Activated T-cell treated with anti-CD3 and anti-CD28 coated beads for 48 hours (primary cell): ENCODE results near the gene CYP11A1.
A peak's percentile ranks its signal among the peaks of the same experiment; 100 is the strongest.
"Not testable (repeated sequence)": the region's sequence is repeated elsewhere in the genome, so short reads cannot be mapped to it uniquely, and the experiment has no call there.

Source experiments
- DNase-seq: peaks from one replicate; pipeline ENCODE4 v3.0.0-alpha.2; 2020; ENCODE audit warnings: low read depth

The CYP11A1 gene

GRCh38 chr15:74374648-74375302, 7.3 kb upstream of the CYP11A1 start:
- DNase-seq: no peak

DNA sequence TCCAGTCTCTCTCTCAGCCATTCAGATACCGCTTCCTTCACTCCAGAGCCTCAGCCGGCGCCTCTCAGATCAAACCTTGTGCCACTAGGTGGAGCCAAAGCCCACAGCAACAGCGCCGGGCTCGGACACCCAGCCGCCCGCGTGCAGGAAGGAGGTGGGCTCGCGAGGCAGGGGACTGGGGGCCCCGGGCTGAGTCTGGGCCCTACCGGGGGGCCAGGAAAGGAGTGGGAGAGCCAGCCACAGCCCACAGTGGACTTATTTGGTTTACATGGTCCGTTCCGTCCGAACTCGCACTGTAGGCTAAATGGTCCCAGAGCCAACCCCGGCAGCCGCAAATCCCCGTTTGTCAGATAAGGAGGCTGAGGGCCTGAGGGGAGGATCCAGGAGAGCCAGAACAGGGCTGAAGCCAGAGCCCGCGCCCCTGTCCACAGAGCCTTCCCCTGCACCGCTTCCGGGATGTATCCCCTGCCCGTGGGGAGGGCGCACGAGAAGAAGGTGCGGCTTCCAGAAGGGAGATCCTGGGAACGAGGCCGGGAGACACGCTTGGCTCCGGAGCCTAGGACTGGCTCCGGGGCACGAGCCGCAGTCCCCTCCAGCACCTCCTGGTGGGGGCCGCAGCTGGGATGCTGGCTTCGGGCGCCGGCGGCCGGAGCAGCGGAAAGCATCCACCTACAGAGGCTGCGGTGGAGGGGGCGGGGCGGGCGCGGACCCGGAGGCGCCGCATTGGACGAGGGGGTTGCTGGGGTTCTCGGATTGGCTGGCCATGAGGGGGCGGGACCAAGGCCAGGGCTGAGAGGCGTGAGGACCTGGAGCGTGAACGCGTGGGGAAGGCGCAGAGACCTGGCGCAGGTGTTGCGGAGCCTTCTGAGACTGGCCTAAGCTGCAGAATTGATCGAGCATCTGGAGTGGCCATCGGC, 6.5 kb upstream of the CYP11A1 start:
- peak; percentile 94 for DNase-seq

GRCh38 chr15:74373056-74373650, 5.7 kb upstream of the CYP11A1 start:
- DNase-seq: no peak

- DNase-seq: no peak
Measured at GRCh38 chr15:74370471-74370870, 3.0 kb upstream of the CYP11A1 start.

DNA sequence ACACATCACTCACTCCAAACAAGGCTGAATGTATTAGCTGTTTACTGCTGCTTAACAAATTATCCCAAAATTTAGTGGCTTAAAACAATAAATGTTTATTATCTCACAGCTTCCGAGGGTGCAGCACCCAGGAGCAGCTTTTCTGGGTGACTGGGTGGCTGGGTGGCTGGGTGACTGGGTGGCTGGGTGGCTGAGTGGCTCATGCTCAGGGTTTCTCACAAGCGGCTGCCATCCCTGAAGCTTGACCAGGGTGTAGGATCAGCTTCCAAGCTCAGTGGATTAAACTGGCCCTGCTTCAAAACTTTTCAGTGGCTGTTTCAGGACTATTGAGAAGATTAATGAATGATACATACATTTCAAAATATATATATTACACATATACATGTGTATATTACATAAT, 2.3 kb upstream of the CYP11A1 start:
- DNase-seq: no peak

GRCh38 chr15:74369084-74369745, 1.8 kb upstream of the CYP11A1 start:
- no peak for DNase-seq

DNA sequence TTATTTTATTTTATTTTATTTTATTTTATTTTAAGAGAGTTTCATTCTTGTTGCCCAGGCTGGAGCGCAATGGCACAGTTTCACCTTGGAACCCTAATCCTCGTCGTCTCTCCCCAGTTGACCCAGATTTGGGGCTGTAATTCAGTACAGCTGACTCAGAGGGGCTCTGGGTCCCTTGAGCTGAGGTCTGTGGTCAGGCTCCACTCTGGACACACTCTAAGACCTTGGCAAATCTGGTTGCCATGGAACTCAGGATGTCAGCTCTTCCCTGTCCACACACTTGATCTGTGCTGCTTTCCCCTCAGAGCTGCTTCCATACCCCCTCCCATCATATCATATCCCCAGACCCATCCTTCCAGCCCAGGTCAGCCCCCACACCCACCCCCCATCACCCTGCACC, 675 bp upstream of the CYP11A1 start:
- no peak for DNase-seq

GRCh38 chr15:74365598-74366445, 1.6 kb downstream of the CYP11A1 start:
- DNase-seq: no peak

DNA sequence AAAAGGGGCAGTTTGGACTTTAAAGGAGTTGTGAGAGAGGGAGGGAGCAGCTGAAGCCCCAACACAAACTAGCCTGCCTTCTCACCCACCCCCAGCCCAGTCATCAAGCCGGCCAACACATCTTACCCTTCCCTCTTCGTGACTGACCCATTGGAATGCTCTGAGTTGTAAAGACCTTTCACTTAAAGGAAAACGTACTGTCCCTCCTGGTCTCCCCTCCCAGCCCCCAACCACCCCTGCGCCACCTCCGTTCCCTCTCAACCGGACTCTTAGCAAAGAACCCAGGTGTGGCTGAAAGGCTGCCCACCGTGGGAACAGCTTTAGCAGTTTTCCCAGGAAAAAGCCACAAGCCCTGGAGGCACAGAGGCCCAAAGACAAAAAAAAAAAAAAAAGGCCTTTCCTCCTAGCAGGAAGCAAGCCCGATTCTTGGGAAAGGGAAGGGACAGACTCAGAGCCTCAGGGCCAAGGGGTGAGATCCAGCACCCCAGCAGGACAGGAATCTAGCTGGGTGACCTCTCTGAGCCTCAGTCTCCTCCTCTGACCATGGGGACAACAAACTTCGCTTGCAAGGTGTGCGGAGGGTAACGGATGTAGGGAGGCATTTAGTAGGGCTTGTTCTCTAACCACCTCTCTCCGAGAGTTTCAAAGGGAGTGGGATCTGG, 2.4 kb downstream of the CYP11A1 start:
- DNase-seq: no peak

GRCh38 chr15:74362482-74362881, 5.0 kb downstream of the CYP11A1 start:
- no peak for DNase-seq

DNA sequence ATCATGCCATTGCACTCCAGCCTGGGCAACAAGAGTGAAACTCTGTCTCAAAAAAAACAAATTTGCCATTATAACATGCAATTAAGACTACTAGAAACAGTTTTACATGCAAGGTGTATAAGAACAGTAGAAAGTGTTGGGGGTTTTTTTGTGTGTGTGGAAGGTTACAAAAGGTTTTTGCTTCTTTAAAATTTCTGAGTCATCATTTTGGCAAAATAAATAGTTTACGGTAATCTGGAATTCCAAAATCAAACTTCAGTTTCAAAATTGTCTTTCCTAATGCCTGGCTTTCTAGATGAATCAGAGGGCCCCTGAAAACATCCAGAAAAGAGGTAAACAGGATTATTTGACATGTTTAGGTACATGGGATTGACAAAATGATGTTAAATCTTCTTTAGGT, 6.6 kb downstream of the CYP11A1 start:
- not testable (repeated sequence) for DNase-seq

DNA sequence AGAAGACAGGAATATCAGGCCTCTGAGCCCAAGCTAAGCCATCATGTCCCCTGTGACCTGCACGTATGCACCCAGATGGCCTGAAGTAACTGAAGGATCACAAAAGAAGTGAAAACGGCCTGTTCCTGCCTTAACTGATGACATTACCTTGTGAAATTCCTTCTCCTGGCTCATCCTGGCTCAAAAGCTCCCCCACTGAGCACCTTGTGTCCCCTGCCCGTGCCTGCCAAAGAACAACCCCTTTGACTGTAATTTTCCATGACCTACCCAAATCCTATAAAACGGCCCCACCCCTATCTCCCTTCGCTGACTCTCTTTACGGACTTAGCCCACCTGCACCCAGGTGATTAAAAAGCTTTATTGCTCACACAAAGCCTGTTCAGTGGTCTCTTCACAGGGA, 8.1 kb downstream of the CYP11A1 start:
- DNase-seq: not testable (repeated sequence)

- DNase-seq: not testable (repeated sequence)
Measured at GRCh38 chr15:74357514-74357913, 9.9 kb downstream of the CYP11A1 start.

- not testable (repeated sequence) for DNase-seq
Measured at GRCh38 chr15:74356050-74356449, 11.4 kb downstream of the CYP11A1 start.

GRCh38 chr15:74353992-74354391, 13.5 kb downstream of the CYP11A1 start:
- not testable (repeated sequence) for DNase-seq

GRCh38 chr15:74352393-74352910, 15.0 kb downstream of the CYP11A1 start:
- DNase-seq: no peak

DNA sequence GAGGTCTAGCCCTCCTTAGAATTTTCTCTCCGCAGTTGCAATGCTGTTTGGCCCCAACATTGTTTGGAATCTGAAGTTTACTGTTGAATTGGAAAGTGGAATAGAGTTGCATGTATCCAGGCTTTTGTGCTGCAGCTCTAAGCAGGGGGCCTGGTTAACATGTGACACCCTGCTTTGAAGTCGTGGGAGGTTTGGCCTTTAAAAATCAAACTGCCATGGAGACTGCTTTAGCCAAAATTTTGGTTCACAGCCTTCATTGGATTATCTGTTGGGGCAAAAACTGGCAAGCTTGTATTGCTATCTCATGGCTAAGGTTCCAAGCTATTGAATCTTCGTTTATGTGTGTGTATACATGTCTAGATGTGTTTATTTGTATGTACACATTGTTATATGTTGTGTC, 15.8 kb downstream of the CYP11A1 start:
- no peak for DNase-seq

GRCh38 chr15:74350295-74351275, 16.9 kb downstream of the CYP11A1 start:
- DNase-seq: no peak

- DNase-seq: no peak
Measured at GRCh38 chr15:74349241-74349778, 18.1 kb downstream of the CYP11A1 start.
